GM12878 (cell line): ENCODE data around the gene DARS1. TPM values are rescaled to one million over a fixed set of nuclear protein-coding genes. Genes with fewer than 3 reads are reported as not detected.

Source experiments
- ATAC-seq: fragments of 200-7000 bp; cut with Tn5 transposase; 3 replicates; pipeline ENCODE4 v1.9.1; 2020; ENCODE audit warnings: mild to moderate bottlenecking, moderate library complexity
- BruUV-seq: library from RNA; stranded (reverse); fragments of 400-500 nt; replicated peaks from 2 replicates; lab custom pipeline; 2021; lab: Mats Ljungman, UMichigan
- CTCF ChIA-PET: fragments of 300-600 bp; sonication (Branson Sonifier 250); formaldehyde crosslinking; extraction: SDS; loops from one replicate; lab custom pipeline; 2021; ENCODE audit warnings: inconsistent platforms; lab: Yijun Ruan, JAX
- POLR2A ChIA-PET: fragments of 350-600 bp; formaldehyde crosslinking; extraction: SDS; loops from one replicate; lab custom pipeline; 2021; ENCODE audit warnings: inconsistent platforms; lab: Charles Lee
- RAD21 ChIA-PET: fragments of 300-600 bp; sonication (Branson Sonifier 250); formaldehyde crosslinking; loops from one replicate; lab custom pipeline; 2023; ENCODE audit warnings: antibody characterized with exemption; ENCODE audit not compliant: unreplicated experiment; lab: Charles Lee
- SMC1A ChIA-PET: fragments of 300-600 bp; sonication (Branson Sonifier 250); formaldehyde crosslinking; loops from one replicate; lab custom pipeline; 2023; ENCODE audit not compliant: unreplicated experiment, uncharacterized antibody; lab: Charles Lee
- DNase-seq: peaks from one replicate; pipeline ENCODE4 v3.0.0-alpha.2; 2011; ENCODE audit warnings: low read depth, low spot score
- FAIRE-seq: peaks from 3 replicates; lab custom pipeline; 2011; peaks lifted over from hg19 to GRCh38; lab: Jason Lieb, UNC
- H2AFZ ChIP-seq: 2 replicates; pipeline ENCODE4 v1.6.0; 2011; ENCODE audit warnings: low read depth, low read length, control low read depth; ENCODE audit not compliant: control insufficient read depth
- H3K27ac ChIP-seq: 2 replicates; pipeline ENCODE4 v1.5.1; 2011; ENCODE audit warnings: control low read depth; ENCODE audit not compliant: control insufficient read depth, insufficient read depth
- H3K27me3 ChIP-seq, 2 experiments: replicated peaks in 1 of 2; 2 replicates each; pipeline versions ENCODE4 v1.6.0 to v1.6.1; 2011; ENCODE audit warnings: low read length in 1 of 2; ENCODE audit not compliant: control insufficient read depth in 2 of 2, insufficient read depth in 2 of 2
- H3K36me3 ChIP-seq, 2 experiments: 2 replicates each; pipeline ENCODE4 v1.5.1; 2011; ENCODE audit warnings: low read length in 1 of 2; ENCODE audit not compliant: control insufficient read depth in 2 of 2, insufficient read depth in 2 of 2
- H3K4me1 ChIP-seq: 2 replicates; pipeline ENCODE4 v1.6.1; 2011; ENCODE audit warnings: mild to moderate bottlenecking, low read length, moderate library complexity, mixed read lengths; ENCODE audit not compliant: control insufficient read depth, insufficient read depth
- H3K4me2 ChIP-seq: 2 replicates; pipeline ENCODE4 v1.6.0; 2011; ENCODE audit warnings: control low read depth; ENCODE audit not compliant: control insufficient read depth, insufficient read depth
- H3K4me3 ChIP-seq: fragments of 200-600 bp; sonication (generic); 2 replicates; pipeline ENCODE4 v1.5.1; 2016
- H3K79me2 ChIP-seq: 2 replicates; pipeline ENCODE4 v1.6.0; 2011; ENCODE audit warnings: low read length; ENCODE audit not compliant: control insufficient read depth, insufficient read depth
- H3K9ac ChIP-seq: 2 replicates; pipeline ENCODE4 v1.8.0; 2011; ENCODE audit warnings: low read length, control low read depth, mixed read lengths; ENCODE audit not compliant: control insufficient read depth, insufficient read depth
- H3K9me3 ChIP-seq: replicated peaks from 3 replicates; pipeline ENCODE4 v1.5.1; 2011; ENCODE audit warnings: mild to moderate bottlenecking, low read length; ENCODE audit not compliant: control insufficient read depth, insufficient read depth
- H4K20me1 ChIP-seq: 2 replicates; pipeline ENCODE4 v1.6.0; 2011; ENCODE audit not compliant: control insufficient read depth, insufficient read depth
- BRCA1 ChIP-seq: IDR thresholded peaks from 2 replicates; pipeline ENCODE4 v1.6.1; 2011; ENCODE audit warnings: low read depth, low read length, improper control_type of control experiment
- CHD1 ChIP-seq: IDR thresholded peaks from 2 replicates; pipeline ENCODE4 v1.6.1; 2012; ENCODE audit warnings: low read depth, low read length, improper control_type of control experiment
- CREB1 ChIP-seq: IDR thresholded peaks from 2 replicates; pipeline ENCODE4 v1.6.1; 2012; ENCODE audit warnings: low read depth, mild to moderate bottlenecking, inconsistent platforms
- MAX ChIP-seq: IDR thresholded peaks from 2 replicates; pipeline ENCODE4 v1.6.1; 2012; ENCODE audit warnings: low read depth, low read length, improper control_type of control experiment
- NKRF ChIP-seq: fragments of 450-650 bp; conservative IDR thresholded peaks from 2 replicates; pipeline ENCODE4 v1.6.1; 2017; ENCODE audit warnings: mild to moderate bottlenecking, moderate library complexity
- SIX5 ChIP-seq: IDR thresholded peaks from 2 replicates; pipeline ENCODE4 v1.6.1; 2011; ENCODE audit warnings: mild to moderate bottlenecking, low read depth, low read length, moderate library complexity; ENCODE audit not compliant: severe bottlenecking
- SMAD5 ChIP-seq: IDR thresholded peaks from 2 replicates; pipeline ENCODE4 v1.6.1; 2016; ENCODE audit warnings: antibody characterized with exemption, low read depth
- USF2 ChIP-seq: IDR thresholded peaks from 2 replicates; pipeline ENCODE4 v1.6.1; 2011; ENCODE audit warnings: low read depth, low read length, improper control_type of control experiment, borderline replicate concordance
- ZNF217 ChIP-seq: fragments of 450-650 bp; IDR thresholded peaks from 2 replicates; pipeline ENCODE4 v1.6.1; 2017; ENCODE audit warnings: antibody characterized with exemption, mild to moderate bottlenecking
- WGBS: methylation state at CpG from one replicate; pipeline ENCODE4 v1.1.6; 2016; ENCODE audit warnings: low lambda C conversion rate; ENCODE audit not compliant: insufficient replicate concordance, insufficient coverage; ENCODE audit errors: missing lambda C conversion rate; 5-methylcytosine and 5-hydroxymethylcytosine counted together
- in situ Hi-C: fragments of 300-500 bp; cut with MboI; formaldehyde crosslinking; loops from 9 replicates; pipeline ENCODE4 v1.14.3; 2018; ENCODE audit warnings: mixed read lengths
- intact Hi-C: fragments of 100-400 bp; cut with micrococcal nuclease; formaldehyde crosslinking; loops from one replicate; pipeline ENCODE4 v1.14.2; 2022; ENCODE audit not compliant: unreplicated experiment
- polyA plus RNA-seq, 11 experiments: library from polyadenylated mRNA; depleted of rRNA in 4 of 11; unstranded in 6 of 11; stranded (reverse) in 5 of 11; fragments of >200 nt; fragmentation: Nextera tagmentation in 4 of 11; fragmentation: Illumina TruSeq in 1 of 11; extraction: Ambion mirVana in 4 of 11; extraction: Trizol in 1 of 11; gene quantifications; 1 replicate in 1 of 11; 2 replicates in 10 of 11; pipeline versions ENCODE4 v1.2.1 to v1.2.3, GENCODE V29; 2011 to 2016; ENCODE audit warnings: inconsistent platforms in 2 of 11, missing spikeins in 2 of 11, low read depth in 1 of 11
- total RNA-seq, 4 experiments: library from RNA; depleted of rRNA in 3 of 4; stranded (reverse); fragments of >200 nt in 3 of 4; fragmentation: Illumina TruSeq in 1 of 4; extraction: Trizol in 1 of 4; gene quantifications; 2 replicates each; pipeline versions ENCODE4 v1.2.1 to v1.2.3, GENCODE V29; 2013 to 2021

Gene DARS1
- total and polyA plus RNA-seq, 10 of the 15 experiments (the other 5 are each of a cell fraction or from before 2014, with no cell fraction given): 91.0 to 387 (median 137) TPM

GRCh38 chr2:135969655-135970387, 15.6 kb downstream of the DARS1 start:
- no peak for TF ChIP-seq SIX5
- TF ChIP-seq SMAD5: no peak
- TF ChIP-seq, all 136 proteins: peak for 0
- H3K4me2 ChIP-seq: no peak overlapping the region
- ATAC-seq: no peak
- 100% methylated on average over 4 of the region's 4 CpGs for WGBS
- no TSS peak for BruUV-seq
- RAD21 ChIA-PET: interaction anchor here (1.0 kb wide), 1 partner anchor 9 kb away, joined by 4 read pairs; no protein-coding TSS in a partner anchor
- no peaks in the 10 kb centered on the region for H3K27me3 ChIP-seq
- no peaks in the 10 kb centered on the region; the same call in 1 of the 3 replicates for H3K9me3 ChIP-seq
- H3K27ac ChIP-seq: no peak overlapping the region
- peaks cover 16% of the 10 kb centered on the region for H3K79me2 ChIP-seq
- no peak for DNase-seq
- no peak overlapping the region for H2AFZ ChIP-seq
- no peak overlapping the region for H3K9ac ChIP-seq
- no peak for FAIRE-seq
- intact Hi-C loops: no loop called here
- in situ Hi-C loops: no loop called here
- POLR2A ChIA-PET: interaction anchor here (1.1 to 1.5 kb wide), 2 partner anchors 9 kb away, joined by 3 to 5 read pairs; no protein-coding TSS in a partner anchor
- no peak overlapping the region for H3K4me3 ChIP-seq
- CTCF ChIA-PET: interaction anchor here (0.9 to 1.9 kb wide), 3 partner anchors 10 to 14 kb away, joined by 3 to 6 read pairs (median 4); no protein-coding TSS in a partner anchor
- SMC1A ChIA-PET: interaction anchor here (0.6 to 1.6 kb wide), 4 partner anchors 9 to 36 kb away, joined by 3 to 5 read pairs (median 4); no protein-coding TSS in a partner anchor
- H4K20me1 ChIP-seq: no peaks in the 10 kb centered on the region
- H3K36me3 ChIP-seq: peaks cover 0 to 4% of the 10 kb centered on the region in 2 experiments; a peak in 2 of 4 replicates
- no peaks in the 10 kb centered on the region for H3K4me1 ChIP-seq

GRCh38 chr2:135965756-135966155, 19.7 kb downstream of the DARS1 start:
- BruUV-seq: no TSS peak
- SMC1A ChIA-PET: interaction anchor here (1.0 to 3.9 kb wide), 11 partner anchors 10 to 102 kb away, joined by 3 to 25 read pairs (median 5); no protein-coding TSS in a partner anchor
- no peaks in the 10 kb centered on the region for H3K27me3 ChIP-seq
- H4K20me1 ChIP-seq: no peaks in the 10 kb centered on the region
- H3K27ac ChIP-seq: no peak overlapping the region
- WGBS: 100% methylated on average over 1 of the region's 1 CpG
- POLR2A ChIA-PET: interaction anchor here (0.7 to 1.5 kb wide), 4 partner anchors 14 to 32 kb away, joined by 3 to 4 read pairs (median 4); no protein-coding TSS in a partner anchor
- ATAC-seq (no peak), FAIRE-seq (no peak), DNase-seq (no peak)
- no peak overlapping the region for H3K4me3 ChIP-seq
- no peaks in the 10 kb centered on the region for H3K9me3 ChIP-seq
- no peak overlapping the region for H2AFZ ChIP-seq
- RAD21 ChIA-PET: interaction anchor here (0.9 to 1.6 kb wide), 2 partner anchors 10 to 13 kb away, joined by 3 read pairs; no protein-coding TSS in a partner anchor
- intact Hi-C loops (no loop called here), in situ Hi-C loops (no loop called here)
- no peak overlapping the region for H3K9ac ChIP-seq
- H3K4me2 ChIP-seq: no peak overlapping the region
- H3K4me1 ChIP-seq: peaks cover 15% of the 10 kb centered on the region
- CTCF ChIA-PET: interaction anchor here (0.6 to 1.3 kb wide), 2 partner anchors 9 to 10 kb away, joined by 3 to 7 read pairs; no protein-coding TSS in a partner anchor
- peaks cover 11% of the 10 kb centered on the region for H3K79me2 ChIP-seq
- H3K36me3 ChIP-seq: peaks cover 0 to 13% of the 10 kb centered on the region in 2 experiments; a peak in 3 of 4 replicates
- TF ChIP-seq CHD1 (no peak), USF2 (no peak), CREB1 (no peak), ZNF217 (no peak), MAX (no peak), NKRF (no peak), BRCA1 (no peak)
